ENCODE measurements around the gene COPE.

- no peak for TF ChIP-seq CTCF (IDR thresholded peaks at IDR 0.05)
- TF ChIP-seq POLR2A (IDR thresholded peaks at IDR 0.05), result no peak
Measured at GRCh38 chr19:18889949-18890745, 29.0 kb downstream of the COPE start.

Measured in lower leg skin (tissue), 3 donors.